ENCODE results near the gene MCTP1.

MCTP1 gene

GRCh38 chr5:95229646-95230045 lies 55.2 kb downstream of the MCTP1 start:
- Histone ChIP-seq H2AK5ac (ENCODE audit: low read length, severe bottlenecking) (no peak overlapping the region), H3K36me3 (ENCODE audit: control insufficient read depth in 1 of 2, insufficient read depth in 2 of 2, low read depth in 1 of 2, low read length in 2 of 2) (no peaks in the 10 kb centered on the region), H3K4me2 (ENCODE audit: low read length, poor library complexity, severe bottlenecking) (no peak overlapping the region), H2BK15ac (ENCODE audit: low read depth, poor library complexity, severe bottlenecking) (no peak overlapping the region), H2AFZ (ENCODE audit: low read depth, low read length) (no peak overlapping the region), H3K4me1 (ENCODE audit: control insufficient read depth, insufficient read depth, low read depth, low read length) (no peaks in the 10 kb centered on the region), H3K79me1 (replicated peaks; ENCODE audit: low read length, poor library complexity, severe bottlenecking) (no peaks in the 10 kb centered on the region), H2BK12ac (ENCODE audit: low read length in 2 of 2) (no peak overlapping the region), H3K18ac (ENCODE audit: low read depth in 1 of 2, low read length in 2 of 2) (no peak overlapping the region), H3K14ac (ENCODE audit: low read length in 2 of 2) (no peak overlapping the region), H2BK5ac (ENCODE audit: low read depth, low read length, poor library complexity, severe bottlenecking) (no peak overlapping the region), H4K8ac (ENCODE audit: low read length) (no peak overlapping the region), H3K27ac (ENCODE audit: low read length, poor library complexity, severe bottlenecking) (no peak overlapping the region), H3K4ac (ENCODE audit: low read depth in 1 of 2, low read length in 2 of 2) (no peak overlapping the region), H3K9me3 (ENCODE audit: control insufficient read depth, low read length) (no peaks in the 10 kb centered on the region), H2BK120ac (ENCODE audit: low read depth, low read length) (no peak overlapping the region), H3K27me3 (ENCODE audit: control insufficient read depth in 1 of 2, insufficient read depth in 1 of 2, low read length in 2 of 2) (no peaks in the 10 kb centered on the region), H3K9ac (ENCODE audit: low read length) (no peak overlapping the region), H3K4me3 (ENCODE audit: insufficient read depth in 1 of 2, low read depth in 1 of 2, low read length in 2 of 2) (no peak overlapping the region), H3K23ac (ENCODE audit: low read length in 2 of 2) (no peak overlapping the region), H4K91ac (ENCODE audit: low read length) (no peak overlapping the region)
- no peak for DNase-seq
- 88% methylated on average over 2 of the region's 2 CpGs for WGBS

GRCh38 chr5:95224701-95225459 lies 60.0 kb downstream of the MCTP1 start:
- no peaks in the 10 kb centered on the region for H3K36me3 ChIP-seq (ENCODE audit: control insufficient read depth in 1 of 2, insufficient read depth in 2 of 2, low read depth in 1 of 2, low read length in 2 of 2)
- no peak overlapping the region for H2BK12ac ChIP-seq (ENCODE audit: low read length in 2 of 2)
- H3K18ac ChIP-seq (ENCODE audit: low read depth in 1 of 2, low read length in 2 of 2), result no peak overlapping the region
- no peak overlapping the region for H3K9ac ChIP-seq (ENCODE audit: low read length)
- no peaks in the 10 kb centered on the region for H3K4me1 ChIP-seq (ENCODE audit: control insufficient read depth, insufficient read depth, low read depth, low read length)
- H3K79me1 ChIP-seq (replicated peaks; ENCODE audit: low read length, poor library complexity, severe bottlenecking), result no peaks in the 10 kb centered on the region
- no peak for DNase-seq
- no peaks in the 10 kb centered on the region for H3K9me3 ChIP-seq (ENCODE audit: control insufficient read depth, low read length)
- H3K14ac ChIP-seq (ENCODE audit: low read length in 2 of 2), result no peak overlapping the region
- no peak overlapping the region for H2BK5ac ChIP-seq (ENCODE audit: low read depth, low read length, poor library complexity, severe bottlenecking)
- no peak overlapping the region for H3K23ac ChIP-seq (ENCODE audit: low read length in 2 of 2)
- no peaks in the 10 kb centered on the region for H3K27me3 ChIP-seq (ENCODE audit: control insufficient read depth in 1 of 2, insufficient read depth in 1 of 2, low read length in 2 of 2)
- H2BK15ac ChIP-seq (ENCODE audit: low read depth, poor library complexity, severe bottlenecking), result no peak overlapping the region
- H3K27ac ChIP-seq (ENCODE audit: low read length, poor library complexity, severe bottlenecking), result no peak overlapping the region
- H3K4me3 ChIP-seq (ENCODE audit: insufficient read depth in 1 of 2, low read depth in 1 of 2, low read length in 2 of 2), result no peak overlapping the region
- no peak overlapping the region for H2AFZ ChIP-seq (ENCODE audit: low read depth, low read length)
- H2BK120ac ChIP-seq (ENCODE audit: low read depth, low read length), result no peak overlapping the region
- no peak overlapping the region for H3K4ac ChIP-seq (ENCODE audit: low read depth in 1 of 2, low read length in 2 of 2)
- no peak overlapping the region for H4K91ac ChIP-seq (ENCODE audit: low read length)
- H4K8ac ChIP-seq (ENCODE audit: low read length), result no peak overlapping the region
- no peak overlapping the region for H2AK5ac ChIP-seq (ENCODE audit: low read length, severe bottlenecking)
- no peak overlapping the region for H3K4me2 ChIP-seq (ENCODE audit: low read length, poor library complexity, severe bottlenecking)

- H2BK5ac ChIP-seq (ENCODE audit: low read depth, low read length, poor library complexity, severe bottlenecking), result no peak overlapping the region
- H3K27me3 ChIP-seq (ENCODE audit: control insufficient read depth in 1 of 2, insufficient read depth in 1 of 2, low read length in 2 of 2), result no peaks in the 10 kb centered on the region
- no peak overlapping the region for H3K4me3 ChIP-seq (ENCODE audit: insufficient read depth in 1 of 2, low read depth in 1 of 2, low read length in 2 of 2)
- H3K4me1 ChIP-seq (ENCODE audit: control insufficient read depth, insufficient read depth, low read depth, low read length), result no peaks in the 10 kb centered on the region
- H3K9ac ChIP-seq (ENCODE audit: low read length), result no peak overlapping the region
- H3K14ac ChIP-seq (ENCODE audit: low read length in 2 of 2), result no peak overlapping the region
- H2BK12ac ChIP-seq (ENCODE audit: low read length in 2 of 2), result no peak overlapping the region
- H3K23ac ChIP-seq (ENCODE audit: low read length in 2 of 2), result no peak overlapping the region
- no peak overlapping the region for H3K4me2 ChIP-seq (ENCODE audit: low read length, poor library complexity, severe bottlenecking)
- no peak overlapping the region for H2AFZ ChIP-seq (ENCODE audit: low read depth, low read length)
- H3K36me3 ChIP-seq (ENCODE audit: control insufficient read depth in 1 of 2, insufficient read depth in 2 of 2, low read depth in 1 of 2, low read length in 2 of 2), result no peaks in the 10 kb centered on the region
- H2BK120ac ChIP-seq (ENCODE audit: low read depth, low read length), result no peak overlapping the region
- H3K79me1 ChIP-seq (replicated peaks; ENCODE audit: low read length, poor library complexity, severe bottlenecking), result no peaks in the 10 kb centered on the region
- WGBS, result 94% methylated on average over 2 of the region's 2 CpGs
- H4K91ac ChIP-seq (ENCODE audit: low read length), result no peak overlapping the region
- no peak overlapping the region for H3K4ac ChIP-seq (ENCODE audit: low read depth in 1 of 2, low read length in 2 of 2)
- H4K8ac ChIP-seq (ENCODE audit: low read length), result no peak overlapping the region
- H2BK15ac ChIP-seq (ENCODE audit: low read depth, poor library complexity, severe bottlenecking), result no peak overlapping the region
- no peak overlapping the region for H2AK5ac ChIP-seq (ENCODE audit: low read length, severe bottlenecking)
- no peak overlapping the region for H3K27ac ChIP-seq (ENCODE audit: low read length, poor library complexity, severe bottlenecking)
- H3K18ac ChIP-seq (ENCODE audit: low read depth in 1 of 2, low read length in 2 of 2), result no peak overlapping the region
- DNase-seq, result no peak
- no peaks in the 10 kb centered on the region for H3K9me3 ChIP-seq (ENCODE audit: control insufficient read depth, low read length)
Observed at GRCh38 chr5:95223566-95224258, 61.2 kb downstream of the MCTP1 start.

GRCh38 chr5:95222836-95223235 lies 62.1 kb downstream of the MCTP1 start:
- 67% methylated on average over 1 of the region's 2 CpGs for WGBS
- Histone ChIP-seq H3K36me3 (ENCODE audit: control insufficient read depth in 1 of 2, insufficient read depth in 2 of 2, low read depth in 1 of 2, low read length in 2 of 2) (no peaks in the 10 kb centered on the region), H3K4me3 (ENCODE audit: insufficient read depth in 1 of 2, low read depth in 1 of 2, low read length in 2 of 2) (no peak overlapping the region), H2BK5ac (ENCODE audit: low read depth, low read length, poor library complexity, severe bottlenecking) (no peak overlapping the region), H2BK12ac (ENCODE audit: low read length in 2 of 2) (no peak overlapping the region), H3K9me3 (ENCODE audit: control insufficient read depth, low read length) (no peaks in the 10 kb centered on the region), H3K4me2 (ENCODE audit: low read length, poor library complexity, severe bottlenecking) (no peak overlapping the region), H3K27me3 (ENCODE audit: control insufficient read depth in 1 of 2, insufficient read depth in 1 of 2, low read length in 2 of 2) (no peaks in the 10 kb centered on the region), H3K27ac (ENCODE audit: low read length, poor library complexity, severe bottlenecking) (no peak overlapping the region), H3K9ac (ENCODE audit: low read length) (no peak overlapping the region), H2AK5ac (ENCODE audit: low read length, severe bottlenecking) (no peak overlapping the region), H3K4me1 (ENCODE audit: control insufficient read depth, insufficient read depth, low read depth, low read length) (no peaks in the 10 kb centered on the region), H4K8ac (ENCODE audit: low read length) (no peak overlapping the region), H3K79me1 (replicated peaks; ENCODE audit: low read length, poor library complexity, severe bottlenecking) (no peaks in the 10 kb centered on the region), H3K14ac (ENCODE audit: low read length in 2 of 2) (no peak overlapping the region), H3K23ac (ENCODE audit: low read length in 2 of 2) (no peak overlapping the region), H2AFZ (ENCODE audit: low read depth, low read length) (no peak overlapping the region), H2BK120ac (ENCODE audit: low read depth, low read length) (no peak overlapping the region), H2BK15ac (ENCODE audit: low read depth, poor library complexity, severe bottlenecking) (no peak overlapping the region), H4K91ac (ENCODE audit: low read length) (no peak overlapping the region), H3K18ac (ENCODE audit: low read depth in 1 of 2, low read length in 2 of 2) (no peak overlapping the region), H3K4ac (ENCODE audit: low read depth in 1 of 2, low read length in 2 of 2) (no peak overlapping the region)
- DNase-seq, result no peak

Measured in mesenchymal stem cell (in vitro differentiated cells and primary cell).